Erythroblast (primary cell): ENCODE data around the gene TUBA3C.

Experiments used
- GATA1 ChIP-seq: IDR thresholded peaks from 2 replicates; pipeline ENCODE4 v1.6.1; 2011; ENCODE audit warnings: low read depth, mild to moderate bottlenecking, control low read depth, low read length, moderate library complexity
- POLR2A ChIP-seq: IDR thresholded peaks from 2 replicates; pipeline ENCODE4 v1.6.1; 2011; ENCODE audit warnings: mild to moderate bottlenecking, low read length

DNA sequence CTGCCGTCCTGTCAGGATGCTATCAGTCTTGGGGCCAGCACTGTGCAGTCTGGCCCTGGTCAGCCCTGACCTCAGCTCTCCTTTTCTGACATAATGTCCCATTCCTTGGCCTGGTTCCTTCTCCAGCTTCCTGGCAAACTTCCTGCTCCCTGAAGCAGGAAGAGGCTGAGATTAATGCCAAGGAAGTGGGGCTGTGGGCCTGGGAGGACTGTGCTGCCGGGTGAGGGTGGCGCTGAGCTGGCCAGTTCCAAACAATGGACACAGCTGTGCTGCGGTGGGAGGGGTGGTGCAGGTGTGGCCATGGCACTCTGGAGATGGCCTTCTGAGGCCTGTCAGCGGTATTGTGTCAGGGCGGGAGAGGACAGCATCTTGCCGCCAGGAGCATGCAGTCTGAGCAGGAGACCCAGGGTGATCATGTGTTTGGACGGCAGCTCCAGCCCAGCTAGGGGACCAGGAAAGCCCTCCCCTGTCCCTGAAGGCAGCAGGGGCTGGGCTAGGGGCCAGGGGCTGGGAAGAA, 30.9 kb downstream of the TUBA3C start:
- no peak for TF ChIP-seq POLR2A
- TF ChIP-seq GATA1: no peak
